HG03432 (cell line): Measurements from ENCODE around the gene ENO3.
"Not testable (repeated sequence)": the region's sequence is repeated elsewhere in the genome, so short reads cannot be mapped to it uniquely, and the experiment has no call there.

Experiments
- ATAC-seq: cut with Tn5 transposase; IDR thresholded peaks from one replicate; pipeline ENCODE4 v1.9.1; 2021; ENCODE audit warnings: mild to moderate bottlenecking, moderate library complexity; ENCODE audit not compliant: unreplicated experiment

ENO3 gene

GRCh38 chr17:4950746-4951204 is at the start of gene ENO3:
ENO3 (plus strand) TSS chr17:4951119; CDS start chr17:4951830, 711 bp downstream.
- no peak for ATAC-seq

GRCh38 chr17:4901648-4902344 is 49.1 kb upstream of the ENO3 start:
- no peak for ATAC-seq

GRCh38 chr17:4902540-4902939 is 48.4 kb upstream of the ENO3 start:
- no peak for ATAC-seq

GRCh38 chr17:4903051-4903818 is 47.7 kb upstream of the ENO3 start, which contains the start of gene CHRNE:
CHRNE (minus strand) TSS chr17:4903098; CDS start chr17:4903063, 35 bp downstream.
- ATAC-seq, result no peak

GRCh38 chr17:4906642-4907041 is 44.3 kb upstream of the ENO3 start:
- not testable (repeated sequence) for ATAC-seq

GRCh38 chr17:4908301-4908700 is 42.6 kb upstream of the ENO3 start:
- no peak for ATAC-seq

GRCh38 chr17:4908711-4909496 is 42.0 kb upstream of the ENO3 start:
- ATAC-seq, result no peak

- no peak for ATAC-seq
These were observed 36.9 kb upstream of the ENO3 start for GRCh38 chr17:4913994-4914393.

GRCh38 chr17:4914551-4914950 is 36.4 kb upstream of the ENO3 start:
- ATAC-seq, result not testable (repeated sequence)

GRCh38 chr17:4919511-4920047 is 31.3 kb upstream of the ENO3 start:
- no peak for ATAC-seq

GRCh38 chr17:4920351-4921048 is 30.4 kb upstream of the ENO3 start:
- no peak for ATAC-seq

- no peak for ATAC-seq
These were observed 29.6 kb upstream of the ENO3 start for GRCh38 chr17:4921320-4921719.

GRCh38 chr17:4926577-4927335 is 24.2 kb upstream of the ENO3 start:
- ATAC-seq, result not testable (repeated sequence)

- no peak for ATAC-seq
These were observed 22.0 kb upstream of the ENO3 start for GRCh38 chr17:4928881-4929280.

- no peak for ATAC-seq
These were observed 19.0 kb upstream of the ENO3 start, which contains the start of gene GP1BA for GRCh38 chr17:4931963-4932362. GP1BA (plus strand) TSS chr17:4932277; CDS start chr17:4932605, 328 bp downstream.

- ATAC-seq, result no peak
These were observed 18.2 kb upstream of the ENO3 start for GRCh38 chr17:4932756-4933155.

- no peak for ATAC-seq
These were observed 17.3 kb upstream of the ENO3 start for GRCh38 chr17:4933646-4934045.

- ATAC-seq, result no peak
These were observed 16.5 kb upstream of the ENO3 start for GRCh38 chr17:4934173-4934979.

GRCh38 chr17:4935650-4936049 is 15.3 kb upstream of the ENO3 start:
- no peak for ATAC-seq
